G401.6 (cell line): ENCODE results near the gene TPBGL.

ENCODE experiments used
- FAIRE-seq: peaks from 2 replicates; lab custom pipeline; 2012; peaks lifted over from hg19 to GRCh38; lab: Jason Lieb, UNC

The TPBGL gene

GRCh38 chr11:75212411-75212810 is 28.2 kb upstream of the TPBGL start:
- FAIRE-seq: no peak

GRCh38 chr11:75214411-75214821 is 26.2 kb upstream of the TPBGL start:
- no peak for FAIRE-seq

- no peak for FAIRE-seq
These were observed 25.7 kb upstream of the TPBGL start for GRCh38 chr11:75214843-75215242.

DNA sequence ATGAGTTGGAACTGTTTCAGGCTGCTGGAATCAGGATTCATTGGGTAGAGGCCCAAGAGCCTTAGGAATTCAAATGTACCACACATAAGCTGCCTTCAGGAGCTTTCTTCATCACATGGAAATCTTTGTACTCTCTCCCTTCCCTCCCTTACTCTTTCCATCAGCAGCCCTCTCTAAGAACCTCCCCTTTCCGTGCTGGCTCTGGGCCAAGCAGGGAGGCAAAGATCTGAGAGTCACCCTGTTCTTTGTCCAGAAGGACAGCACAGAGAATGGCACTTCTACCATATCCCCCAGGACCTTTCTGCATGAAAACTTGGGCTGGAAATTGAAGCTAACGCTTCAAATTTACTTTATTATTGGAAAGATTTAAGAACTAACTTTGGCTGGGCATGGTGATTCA is 20.7 kb upstream of the TPBGL start:
- no peak for FAIRE-seq

DNA sequence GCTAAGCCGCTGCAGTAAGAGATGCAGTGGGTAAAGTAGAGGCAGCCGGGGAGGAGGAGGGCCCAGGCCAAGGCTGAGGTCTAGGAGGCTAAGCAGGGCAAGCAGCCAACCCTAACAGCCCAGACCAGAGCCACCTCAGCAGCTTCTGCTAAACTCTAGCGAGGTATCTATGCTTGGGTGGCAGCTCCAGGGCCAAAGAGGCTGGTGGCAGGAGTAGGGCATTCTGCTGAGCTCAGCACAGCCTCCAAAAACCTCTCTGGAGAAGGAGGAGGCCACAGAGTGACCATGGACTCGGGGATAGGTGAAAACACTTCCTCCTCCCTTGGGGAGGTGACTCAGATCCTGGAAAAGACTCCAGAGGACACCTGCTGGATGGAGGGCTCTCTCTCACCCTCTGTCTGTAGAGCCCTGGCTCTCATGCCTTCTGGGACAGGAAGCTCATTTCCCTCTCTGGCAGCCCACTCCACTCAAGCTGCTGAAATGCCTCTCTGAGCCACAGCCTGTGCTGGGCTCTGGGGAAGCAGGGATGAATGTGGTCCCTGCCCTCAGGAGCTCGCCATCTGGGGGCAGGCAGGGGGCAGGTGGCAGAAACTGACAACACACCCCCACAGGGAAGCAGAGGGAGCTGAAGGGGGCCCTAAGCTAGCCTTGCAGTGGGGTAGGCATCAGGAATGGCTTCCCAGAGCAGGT is 16.5 kb upstream of the TPBGL start:
- no peak for FAIRE-seq

DNA sequence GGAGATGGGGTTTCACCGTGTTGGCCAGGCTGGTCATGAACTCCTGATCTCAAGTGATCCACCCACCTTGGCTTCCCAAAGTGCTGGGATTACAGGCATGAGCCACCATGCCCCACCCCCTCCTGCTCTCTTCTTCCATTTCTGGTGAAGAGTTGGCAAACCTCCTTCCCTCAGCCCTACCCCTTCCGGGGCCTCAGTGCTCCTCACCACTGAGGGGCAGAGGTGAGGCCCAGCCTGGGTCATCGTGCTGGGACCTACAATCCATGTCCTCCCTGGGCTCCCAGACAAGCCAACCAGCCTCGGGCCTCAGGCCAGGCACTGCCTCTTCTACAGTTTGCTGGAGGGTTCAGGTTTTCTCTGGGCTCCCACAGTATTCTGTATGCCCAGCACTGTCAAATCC is 14.8 kb upstream of the TPBGL start:
- no peak for FAIRE-seq

- FAIRE-seq: no peak
These were observed 11.1 kb upstream of the TPBGL start for GRCh38 chr11:75229466-75229865.

DNA sequence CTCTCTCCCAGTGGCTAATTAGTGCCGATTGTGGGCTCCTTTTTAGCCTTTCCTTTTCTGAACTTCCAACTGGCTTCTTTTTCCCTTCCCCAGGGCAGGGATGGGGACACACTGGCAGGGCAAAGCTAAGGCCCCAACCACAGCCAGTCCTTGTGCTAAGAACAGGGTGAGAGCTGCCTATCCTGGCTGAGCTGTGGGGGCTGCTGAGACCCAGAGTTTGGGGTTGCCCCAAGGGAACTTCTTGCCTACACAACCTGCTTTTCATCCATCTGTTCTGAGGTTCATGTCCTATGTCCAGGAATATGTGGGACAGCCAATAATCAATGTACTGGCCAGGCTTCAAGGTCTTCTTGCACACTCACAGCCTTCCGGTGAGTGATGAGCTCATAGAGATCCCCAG is 10.0 kb upstream of the TPBGL start:
- no peak for FAIRE-seq

DNA sequence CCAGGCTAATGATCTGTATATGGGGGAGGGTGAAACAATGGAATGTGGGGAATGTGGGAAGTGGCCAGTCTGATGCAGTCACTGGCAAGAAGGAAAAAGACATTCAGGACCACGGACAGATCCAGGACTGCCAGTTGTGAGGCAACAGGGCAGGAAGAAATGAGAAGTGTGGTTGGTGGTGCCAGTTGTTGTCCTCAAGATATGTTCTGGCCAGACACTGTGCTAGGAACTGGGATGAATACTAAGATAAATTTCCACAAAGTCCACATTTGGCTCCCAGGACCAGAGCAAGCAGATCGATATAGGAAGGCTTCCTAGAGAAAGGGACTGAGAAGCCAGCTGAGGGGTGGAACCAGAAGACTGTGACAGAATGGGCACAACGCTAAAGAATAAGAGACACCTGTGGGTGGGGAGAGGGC is 6.8 kb upstream of the TPBGL start:
- FAIRE-seq: no peak

GRCh38 chr11:75236062-75236461 is 4.5 kb upstream of the TPBGL start:
- no peak for FAIRE-seq

DNA sequence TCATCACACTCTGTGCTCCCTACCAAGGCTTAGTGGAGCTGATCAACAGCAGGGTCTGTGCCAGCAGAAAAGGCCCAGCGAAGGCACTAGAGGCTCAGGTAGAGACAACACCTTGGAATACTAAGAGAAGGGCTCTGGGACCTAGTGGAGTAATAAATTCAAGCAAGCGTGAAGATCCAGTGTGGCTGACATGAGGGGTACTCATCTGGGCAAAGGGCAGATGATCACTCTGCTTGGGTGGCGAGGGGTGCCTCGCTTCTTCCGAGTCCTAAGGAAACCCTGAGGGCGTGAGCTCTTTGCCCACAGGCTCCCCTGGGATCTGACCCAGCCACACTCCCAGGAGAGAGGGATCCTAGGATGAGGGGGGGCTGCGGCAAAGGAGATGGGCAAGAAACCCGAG is 3.5 kb upstream of the TPBGL start:
- no peak for FAIRE-seq

DNA sequence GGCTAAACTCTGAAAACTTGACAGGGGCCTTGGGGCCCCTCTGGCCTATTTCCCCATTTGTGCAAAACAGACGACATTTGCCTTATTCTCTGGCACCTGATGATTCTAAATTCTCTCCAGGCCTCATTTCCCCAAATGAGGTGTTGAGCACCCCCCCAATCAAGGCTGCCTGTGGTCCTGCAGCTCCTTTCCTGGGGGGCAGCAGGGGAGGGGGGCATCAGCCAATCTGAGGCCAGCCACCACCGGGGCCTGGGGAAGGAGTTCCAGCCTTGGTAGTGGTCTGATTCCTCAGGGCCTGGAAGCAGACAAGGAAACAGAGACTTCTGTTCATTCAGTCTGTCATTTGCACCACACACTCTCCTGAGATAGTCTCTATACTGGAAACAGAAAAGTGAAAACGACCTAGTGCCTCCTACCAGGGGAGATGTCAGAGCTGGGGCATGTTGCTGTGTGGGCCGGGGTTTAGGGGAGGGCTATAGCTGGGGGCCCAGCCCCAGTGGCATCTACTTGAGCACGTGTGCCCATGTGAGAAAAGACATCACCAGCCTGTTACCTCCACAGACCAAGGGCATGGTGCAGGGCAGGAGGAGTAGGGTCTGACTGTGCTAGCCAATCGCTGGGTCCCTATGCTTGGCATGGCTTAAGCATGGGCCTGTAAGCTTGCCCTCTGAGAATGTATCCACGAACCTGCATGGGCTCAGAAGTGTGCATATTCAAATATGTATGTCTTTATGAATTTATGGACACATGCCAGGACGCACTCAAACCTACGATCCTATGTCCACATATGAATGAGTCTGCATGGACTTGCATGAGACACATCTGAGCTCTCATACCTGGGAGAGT is 1.8 kb upstream of the TPBGL start:
- no peak for FAIRE-seq

- no peak for FAIRE-seq
These were observed 863 bp upstream of the TPBGL start for GRCh38 chr11:75239531-75240290.

DNA sequence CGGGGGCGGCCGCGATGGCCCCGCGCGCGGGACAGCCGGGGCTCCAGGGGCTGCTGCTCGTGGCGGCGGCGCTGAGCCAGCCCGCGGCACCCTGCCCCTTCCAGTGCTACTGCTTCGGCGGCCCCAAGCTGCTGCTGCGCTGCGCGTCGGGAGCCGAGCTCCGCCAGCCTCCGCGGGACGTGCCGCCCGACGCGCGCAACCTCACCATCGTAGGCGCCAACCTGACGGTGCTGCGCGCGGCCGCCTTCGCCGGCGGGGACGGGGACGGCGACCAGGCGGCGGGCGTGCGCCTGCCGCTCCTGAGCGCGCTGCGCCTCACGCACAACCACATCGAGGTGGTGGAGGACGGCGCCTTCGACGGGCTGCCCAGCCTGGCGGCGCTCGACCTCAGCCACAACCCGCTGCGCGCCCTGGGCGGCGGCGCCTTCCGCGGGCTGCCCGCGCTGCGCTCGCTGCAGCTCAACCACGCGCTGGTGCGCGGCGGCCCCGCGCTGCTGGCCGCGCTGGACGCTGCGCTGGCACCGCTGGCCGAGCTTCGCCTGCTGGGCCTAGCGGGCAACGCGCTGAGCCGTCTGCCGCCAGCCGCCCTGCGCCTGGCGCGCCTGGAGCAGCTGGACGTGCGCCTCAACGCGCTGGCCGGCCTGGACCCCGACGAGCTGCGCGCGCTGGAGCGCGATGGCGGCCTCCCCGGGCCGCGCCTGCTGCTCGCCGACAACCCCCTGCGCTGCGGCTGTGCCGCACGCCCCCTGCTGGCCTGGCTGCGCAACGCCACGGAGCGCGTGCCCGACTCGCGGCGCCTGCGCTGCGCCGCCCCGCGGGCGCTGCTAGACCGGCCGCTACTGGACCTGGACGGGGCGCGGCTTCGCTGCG is 697 bp downstream of the TPBGL start:
- FAIRE-seq: no peak

DNA sequence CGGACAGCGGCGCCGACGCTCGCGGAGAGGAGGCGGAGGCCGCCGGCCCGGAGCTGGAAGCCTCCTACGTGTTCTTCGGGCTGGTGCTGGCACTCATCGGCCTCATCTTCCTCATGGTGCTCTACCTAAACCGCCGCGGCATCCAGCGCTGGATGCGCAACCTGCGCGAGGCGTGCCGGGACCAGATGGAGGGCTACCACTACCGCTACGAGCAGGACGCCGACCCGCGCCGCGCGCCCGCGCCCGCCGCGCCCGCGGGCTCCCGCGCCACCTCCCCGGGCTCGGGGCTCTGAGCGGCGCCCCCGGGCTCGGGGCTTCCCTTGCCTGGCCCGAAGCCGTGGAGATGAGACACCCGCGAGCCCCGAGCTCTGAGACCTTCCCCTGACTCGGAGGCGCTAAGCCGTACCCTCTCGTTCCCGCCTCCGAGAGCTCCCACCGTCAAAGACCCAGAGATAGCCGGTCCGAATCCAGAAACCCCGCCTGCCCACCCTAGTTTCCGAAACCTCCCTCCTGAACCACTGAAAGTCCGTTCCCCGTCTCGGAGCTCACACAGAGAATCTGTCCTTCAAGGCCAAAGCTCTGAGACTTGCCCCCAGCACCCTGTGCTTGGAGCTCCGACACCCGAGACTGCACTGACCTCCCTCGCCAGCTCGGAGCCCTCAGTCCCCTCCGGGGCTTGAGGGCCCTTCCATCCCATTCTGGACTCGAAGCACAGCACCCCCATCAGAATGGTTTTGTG is 1.5 kb downstream of the TPBGL start:
- no peak for FAIRE-seq

GRCh38 chr11:75242722-75243600 is 2.4 kb downstream of the TPBGL start:
- no peak for FAIRE-seq

GRCh38 chr11:75244052-75244814 is 3.7 kb downstream of the TPBGL start:
- no peak for FAIRE-seq

DNA sequence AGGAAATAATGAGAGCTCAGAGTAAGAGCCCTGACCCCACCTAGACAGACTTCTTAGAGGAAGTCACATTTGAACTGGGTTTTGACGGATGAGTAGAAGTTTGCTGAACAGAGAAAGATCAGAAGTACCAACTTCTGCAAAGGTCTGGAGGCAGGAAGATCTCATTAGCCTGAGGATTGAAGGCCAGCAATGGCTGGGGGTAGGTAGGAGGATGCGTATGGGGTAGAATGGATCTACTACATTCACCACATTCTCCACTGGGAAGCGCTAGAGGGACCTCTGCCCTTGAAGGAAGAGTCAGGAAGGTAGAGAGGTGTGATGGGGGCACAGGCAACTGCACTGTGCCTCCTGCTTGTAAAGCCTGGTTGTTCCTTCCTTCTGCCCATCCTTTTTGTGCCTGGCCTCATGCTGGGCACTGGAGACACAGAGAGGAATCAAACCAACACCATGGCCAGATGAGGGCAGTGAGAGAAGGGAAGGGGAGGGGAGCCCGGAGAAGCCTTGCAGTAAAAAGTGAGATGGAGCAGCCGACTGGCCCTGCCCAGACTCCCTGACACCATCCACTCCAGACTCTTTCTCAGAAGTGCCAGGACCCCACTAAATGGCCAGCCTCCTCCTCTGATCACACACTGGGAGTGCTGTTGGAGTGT is 4.9 kb downstream of the TPBGL start:
- no peak for FAIRE-seq
